Islet of Langerhans (tissue), 1 donor: ENCODE data around the gene WFIKKN1.
"Not testable (repeated sequence)": the region's sequence is repeated elsewhere in the genome, so short reads cannot be mapped to it uniquely, and the experiment has no call there.

Source experiments
- FAIRE-seq: peaks from one replicate; lab custom pipeline; 2011; peaks lifted over from hg19 to GRCh38; lab: Jason Lieb, UNC

WFIKKN1 gene

DNA sequence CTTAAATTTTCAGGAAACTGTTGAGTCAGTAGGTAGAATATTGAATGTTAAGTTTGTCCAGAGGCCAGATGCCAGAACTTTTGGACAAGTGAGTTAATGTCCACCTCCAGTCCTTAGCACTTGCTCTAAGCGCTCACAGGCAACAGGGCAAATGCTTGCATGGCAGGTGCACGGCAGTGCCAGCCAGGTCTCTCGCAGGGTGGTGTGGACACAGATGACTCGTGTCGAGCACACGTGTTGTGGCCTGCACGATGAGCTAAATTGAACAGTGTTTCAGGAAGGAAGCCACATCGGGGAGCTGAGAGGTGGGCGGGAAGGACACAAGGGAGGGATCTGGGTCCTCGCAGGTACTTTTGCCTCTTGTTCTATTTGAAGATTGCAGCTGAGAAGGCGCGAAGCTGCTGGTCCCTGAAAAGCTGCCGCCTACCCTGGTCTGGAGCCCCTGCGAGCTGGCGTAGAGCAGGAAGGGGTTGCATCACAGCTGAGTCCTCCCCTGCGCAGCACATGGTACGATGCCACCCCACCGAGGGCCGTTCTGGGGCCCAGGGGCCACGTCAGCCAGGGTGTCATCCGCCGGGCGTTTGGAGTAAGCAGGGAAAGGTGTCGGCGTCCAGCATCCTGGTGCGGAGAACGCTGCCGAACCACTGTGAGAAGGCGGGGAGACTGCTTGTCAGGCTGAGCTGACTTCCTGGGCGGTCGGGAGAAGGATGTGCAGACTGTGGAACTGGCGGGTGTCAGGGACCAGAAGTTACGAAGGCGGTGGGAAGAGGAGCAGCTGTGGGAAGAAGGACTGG, 34.6 kb upstream of the WFIKKN1 start:
- no peak for FAIRE-seq

DNA sequence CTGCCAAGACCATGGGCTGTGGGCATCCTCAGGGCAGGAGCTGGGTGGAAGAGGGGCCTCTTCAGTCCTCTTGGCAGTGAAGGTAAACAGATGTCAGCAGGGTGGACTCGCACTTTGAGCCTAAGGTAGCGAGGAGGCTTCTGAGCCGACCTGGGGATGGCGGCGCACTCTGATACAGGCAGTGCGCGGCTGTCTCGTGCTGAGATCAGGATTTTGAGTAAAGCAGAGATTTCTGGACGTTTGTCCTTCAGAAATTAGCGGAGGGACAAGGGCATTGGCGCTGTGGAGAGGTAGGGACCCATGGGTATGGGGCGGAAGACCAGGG, 34.1 kb upstream of the WFIKKN1 start:
- no peak for FAIRE-seq

DNA sequence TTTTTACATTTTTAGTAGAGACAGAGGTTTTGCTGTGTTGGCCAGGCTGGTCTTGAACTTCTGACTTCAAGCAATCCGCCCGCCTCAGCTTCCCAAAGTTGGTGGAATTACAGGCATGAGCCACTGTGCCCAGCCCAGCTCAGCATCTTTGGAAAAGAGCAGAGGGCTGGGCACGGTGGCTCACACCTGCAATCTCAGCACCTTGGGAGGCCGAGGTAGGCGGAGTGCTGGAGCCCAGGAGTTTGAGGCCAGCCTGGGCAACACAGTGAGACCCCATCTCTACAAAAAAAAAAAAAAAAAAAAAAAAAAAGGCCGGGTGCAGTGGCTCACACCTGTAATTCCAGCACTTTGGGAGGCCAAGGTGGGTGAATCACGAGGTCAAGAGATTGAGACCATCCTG, 33.1 kb upstream of the WFIKKN1 start:
- FAIRE-seq, result not testable (repeated sequence)

DNA sequence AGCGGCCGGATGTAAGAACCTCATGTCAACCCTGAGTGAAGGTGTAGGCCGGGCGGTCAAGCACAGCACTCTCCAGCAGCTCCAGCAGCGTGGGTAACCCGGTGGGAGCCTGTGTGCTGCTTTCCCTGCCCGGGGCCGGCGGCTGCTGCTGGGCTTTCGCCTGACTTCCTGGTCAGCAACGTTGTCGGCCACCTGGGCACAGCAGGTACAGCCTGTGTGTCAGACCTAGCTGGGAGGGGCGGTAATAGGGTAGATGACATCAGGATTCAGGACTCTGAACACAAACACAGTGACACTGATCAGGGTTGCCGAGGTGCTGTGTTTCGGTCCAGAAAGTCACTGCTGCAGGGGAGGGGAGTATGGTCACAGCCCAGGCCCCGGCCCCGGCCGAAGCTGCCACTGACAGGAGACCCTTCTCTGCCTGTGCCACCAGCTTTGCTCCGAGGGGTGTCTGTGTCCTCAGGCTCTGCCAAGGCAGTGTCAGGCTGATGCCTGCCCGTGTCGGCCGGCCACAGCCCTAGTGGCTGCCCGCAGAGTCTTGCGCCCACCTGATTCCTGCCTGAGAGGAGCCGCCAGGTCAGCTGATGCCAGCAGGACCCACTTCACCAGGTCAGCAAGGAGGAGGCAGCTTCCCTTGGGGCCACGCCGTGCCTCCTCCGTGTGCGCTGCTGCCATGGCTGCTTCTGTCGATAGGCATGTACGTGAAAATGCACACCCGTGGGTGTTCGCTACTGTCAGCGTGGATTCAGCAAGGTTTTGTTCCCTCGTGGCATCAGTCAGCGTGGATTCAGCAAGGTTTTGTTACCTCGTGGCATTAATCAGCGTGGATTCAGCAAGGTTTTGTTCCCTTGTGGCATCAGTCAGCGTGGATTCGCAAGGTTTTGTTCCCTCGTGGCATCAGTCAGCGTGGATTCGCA, 31.7 kb upstream of the WFIKKN1 start:
- no peak for FAIRE-seq

DNA sequence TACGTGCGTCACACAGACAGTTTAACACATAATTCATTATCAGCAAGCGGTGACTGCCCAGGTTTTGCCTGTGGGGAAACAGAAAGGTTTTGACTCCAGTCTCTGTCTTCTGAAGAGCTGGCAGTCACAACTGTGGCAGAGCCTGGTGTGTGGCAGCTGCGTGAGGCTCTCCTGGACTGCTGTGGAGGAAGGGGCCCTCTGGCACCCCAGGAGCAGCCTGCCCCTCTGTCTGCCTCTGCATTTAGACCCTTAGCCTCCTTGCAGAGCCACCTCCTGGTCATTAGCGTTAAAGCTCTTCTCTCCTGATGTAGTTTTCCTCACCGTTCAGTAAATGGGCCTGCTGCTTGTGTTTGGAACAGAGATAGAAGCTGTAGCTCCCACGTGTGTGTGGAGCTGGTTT, 30.0 kb upstream of the WFIKKN1 start:
- no peak for FAIRE-seq

DNA sequence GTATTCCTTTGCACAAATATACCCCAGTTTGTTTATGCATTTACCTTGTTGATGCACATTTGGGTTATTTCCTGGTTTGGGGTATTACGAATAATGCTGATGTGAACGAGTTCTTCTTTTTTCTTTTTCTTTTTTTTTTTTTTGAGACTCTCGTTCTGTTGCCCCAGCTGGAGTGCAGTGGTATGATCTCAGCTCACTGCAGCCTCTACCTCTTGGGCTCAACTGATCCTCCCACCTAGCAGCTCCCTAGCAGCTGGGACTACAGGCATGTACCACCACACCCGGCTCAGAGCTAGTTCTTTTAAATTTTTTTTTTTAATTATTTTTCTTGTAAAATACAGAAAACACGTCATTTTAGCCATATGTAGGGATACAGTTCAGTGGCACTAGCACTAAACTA, 26.9 kb upstream of the WFIKKN1 start:
- FAIRE-seq, result no peak

DNA sequence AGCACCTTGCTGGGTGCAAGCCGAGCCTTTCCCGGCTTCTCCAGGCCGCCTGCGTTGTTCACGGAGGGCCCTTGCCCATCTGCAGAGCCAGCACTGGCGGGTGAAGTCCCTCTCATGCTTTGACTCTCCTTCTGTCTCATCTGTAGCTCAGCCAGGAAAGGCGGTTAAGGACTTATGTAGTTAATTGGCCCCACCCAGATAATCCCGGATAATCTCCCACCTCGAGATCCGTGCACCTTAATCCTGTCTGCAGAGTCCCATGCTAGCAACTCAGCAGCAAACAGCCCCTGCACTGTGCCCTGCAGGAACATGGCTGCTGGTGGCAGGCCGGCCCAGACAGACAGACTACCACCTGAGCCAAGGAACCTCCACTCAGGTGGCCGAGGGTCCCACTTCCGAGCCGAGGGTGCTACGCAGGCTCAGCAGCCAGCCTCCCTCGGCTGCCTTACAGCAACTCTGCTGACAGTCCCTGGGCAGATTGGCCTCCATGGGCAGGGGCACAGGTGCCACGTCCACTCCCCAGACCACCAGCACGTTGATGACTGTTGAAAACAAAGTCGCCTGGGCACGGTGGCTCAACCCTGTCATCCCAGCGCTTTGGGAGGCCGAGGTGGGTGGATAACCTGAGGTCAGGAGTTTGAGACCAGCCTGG, 24.0 kb upstream of the WFIKKN1 start:
- no peak for FAIRE-seq

DNA sequence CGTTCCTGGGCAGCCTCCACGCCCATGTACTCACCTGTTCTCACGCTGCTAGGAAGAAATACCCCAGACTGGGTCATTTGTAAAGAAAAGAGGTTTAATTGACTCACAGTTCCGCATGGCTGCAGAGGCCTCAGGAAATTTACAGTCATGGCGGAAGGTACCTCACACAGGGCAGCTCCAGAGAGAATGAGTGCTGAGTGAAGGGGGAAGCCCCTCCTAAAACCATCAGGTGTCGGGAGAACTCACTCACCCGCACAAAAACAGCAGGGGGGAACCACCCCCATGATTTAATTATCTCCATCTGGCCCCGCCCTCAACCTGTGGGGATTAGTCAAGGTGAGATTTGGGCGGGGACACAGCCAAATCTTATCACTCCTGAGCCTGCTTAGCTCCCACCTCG, 22.8 kb upstream of the WFIKKN1 start:
- FAIRE-seq, result no peak

DNA sequence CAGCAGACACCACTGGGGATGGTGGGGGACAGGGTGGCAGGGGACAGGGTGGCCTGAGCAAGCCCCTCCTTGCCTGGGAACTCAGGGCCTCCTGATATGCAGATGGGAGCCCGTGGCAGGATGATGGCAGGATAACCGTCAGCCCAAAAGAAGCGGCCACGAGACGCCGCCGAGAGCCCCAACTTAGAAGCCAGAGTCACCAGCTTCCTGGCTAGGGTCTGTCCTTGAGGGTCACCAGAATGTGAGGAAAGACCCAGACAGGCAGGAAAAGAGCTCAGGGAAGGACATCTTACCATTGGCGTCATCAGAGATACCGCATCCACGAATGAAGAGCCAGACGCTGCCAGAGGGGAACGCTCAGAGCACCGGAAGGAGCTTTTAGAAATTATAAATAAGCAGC, 21.5 kb upstream of the WFIKKN1 start:
- FAIRE-seq, result no peak

DNA sequence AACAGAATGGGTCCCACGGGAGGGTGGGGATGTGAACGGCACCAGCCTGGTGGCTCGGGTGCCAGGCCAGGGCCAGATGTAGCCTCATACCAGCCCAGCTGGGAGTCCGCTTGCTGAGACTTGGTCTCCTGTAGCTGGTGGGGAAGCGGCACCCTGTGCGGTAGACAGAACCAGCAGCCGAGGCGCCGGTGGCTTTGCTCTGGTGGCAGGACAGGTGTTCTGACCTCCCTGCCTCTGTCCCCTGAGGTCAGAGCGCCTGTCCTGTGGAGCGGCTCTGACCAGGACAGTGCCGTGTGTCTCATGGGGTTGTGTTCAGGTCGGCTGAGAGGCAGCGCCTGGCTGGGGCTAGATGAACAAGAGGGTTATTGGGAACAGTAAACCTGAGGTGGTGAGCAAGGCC, 20.8 kb upstream of the WFIKKN1 start:
- no peak for FAIRE-seq

DNA sequence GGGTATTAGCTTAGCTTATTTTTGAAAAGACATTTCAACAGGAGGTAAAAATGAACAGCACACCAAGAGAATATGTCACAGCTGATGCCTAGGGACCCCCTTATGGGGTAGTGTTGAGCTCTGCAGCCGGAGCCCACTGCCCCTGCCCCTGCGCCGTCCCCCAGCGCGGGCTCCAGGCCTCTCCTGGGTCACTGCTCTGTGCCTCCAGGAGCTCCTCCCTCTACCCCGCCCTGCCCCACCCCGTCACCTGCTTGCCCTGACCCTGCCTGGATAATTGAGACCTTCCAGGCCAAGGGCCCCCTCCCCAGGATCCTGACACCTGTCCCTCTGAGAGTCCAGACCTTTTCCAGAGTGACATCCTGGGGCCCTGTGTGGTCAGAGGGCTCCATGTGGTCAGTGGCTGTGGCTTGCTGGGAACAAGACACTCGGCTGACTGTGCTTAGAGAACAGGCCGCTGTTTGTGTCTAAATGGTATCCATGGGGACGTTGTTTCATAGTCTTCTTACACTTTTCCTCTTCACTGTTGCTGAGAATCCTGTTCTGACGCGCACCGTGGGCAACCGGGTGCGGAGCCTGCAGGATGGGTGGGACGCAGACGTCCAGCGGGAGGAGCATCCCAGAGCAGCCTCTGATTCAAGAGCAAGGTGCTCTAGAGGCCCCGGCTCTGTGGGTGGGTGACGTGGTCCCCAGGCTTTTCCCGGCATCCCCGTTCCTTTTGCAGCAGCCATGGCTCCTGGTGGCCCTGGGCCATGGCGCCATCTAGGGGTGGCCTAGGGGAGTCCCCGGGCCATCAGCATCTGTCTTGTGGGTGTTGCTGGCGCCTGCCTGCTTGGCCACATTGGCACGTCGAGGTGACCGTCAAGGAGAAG, 20.0 kb upstream of the WFIKKN1 start:
- no peak for FAIRE-seq

DNA sequence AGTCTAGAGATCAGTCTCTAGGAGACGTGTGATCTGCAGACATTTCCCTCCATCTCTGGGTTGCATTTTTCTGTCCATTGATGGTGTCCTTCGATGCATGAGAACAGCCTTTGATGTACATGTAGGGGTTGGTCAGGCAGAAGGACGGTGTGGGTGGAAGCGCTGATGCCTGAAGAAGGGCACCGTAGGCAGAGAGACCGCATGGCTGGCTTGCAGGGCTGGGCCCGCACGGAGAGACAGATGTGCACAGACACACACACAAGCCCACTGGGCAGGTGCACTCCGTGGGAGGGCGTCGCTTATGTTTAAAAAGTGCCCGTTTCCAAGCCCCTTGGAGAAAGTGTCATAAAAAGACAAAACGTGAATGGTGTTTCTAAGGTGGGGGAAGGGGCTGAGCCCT, 15.7 kb upstream of the WFIKKN1 start:
- no peak for FAIRE-seq

DNA sequence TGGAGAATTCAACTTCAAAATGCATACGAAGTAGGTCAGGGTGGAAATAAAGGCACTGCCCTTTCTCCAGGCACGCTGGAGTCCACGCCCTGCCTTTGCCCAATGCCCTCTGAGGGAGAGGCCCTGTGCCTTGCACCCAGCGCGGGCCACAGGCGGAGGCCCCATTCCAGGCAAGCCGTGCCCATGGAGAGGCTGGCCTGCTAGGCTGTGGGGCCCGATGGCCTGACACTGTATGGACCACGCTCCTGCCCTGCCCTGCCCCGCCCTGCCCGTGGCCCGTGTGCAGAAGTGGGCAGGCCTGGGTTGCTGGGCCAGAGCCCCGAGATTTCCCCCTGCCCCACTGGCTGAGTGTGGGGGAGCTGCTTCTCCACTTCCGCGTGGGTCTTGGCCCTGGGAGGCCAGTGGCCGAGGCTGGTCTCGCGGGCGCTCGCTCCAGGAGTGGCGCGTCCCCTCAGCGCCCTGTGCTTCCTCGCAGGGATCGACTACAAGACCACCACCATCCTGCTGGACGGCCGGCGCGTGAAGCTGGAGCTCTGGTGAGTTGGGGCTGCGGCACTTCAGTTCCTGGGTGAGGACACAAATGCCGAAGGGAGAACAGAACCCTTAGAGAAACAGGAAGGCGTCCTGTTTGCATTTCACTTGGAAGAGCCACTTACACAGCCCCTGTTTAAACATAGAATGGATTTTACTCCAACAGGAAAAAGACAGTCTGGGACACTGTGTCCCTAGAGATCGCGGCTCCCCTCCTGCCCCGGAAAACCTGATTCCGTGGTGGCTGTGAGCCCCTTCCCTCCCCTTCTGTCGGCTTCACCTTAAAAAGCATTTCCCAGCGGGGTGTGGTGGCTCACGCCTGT, 13.8 kb upstream of the WFIKKN1 start:
- no peak for FAIRE-seq

DNA sequence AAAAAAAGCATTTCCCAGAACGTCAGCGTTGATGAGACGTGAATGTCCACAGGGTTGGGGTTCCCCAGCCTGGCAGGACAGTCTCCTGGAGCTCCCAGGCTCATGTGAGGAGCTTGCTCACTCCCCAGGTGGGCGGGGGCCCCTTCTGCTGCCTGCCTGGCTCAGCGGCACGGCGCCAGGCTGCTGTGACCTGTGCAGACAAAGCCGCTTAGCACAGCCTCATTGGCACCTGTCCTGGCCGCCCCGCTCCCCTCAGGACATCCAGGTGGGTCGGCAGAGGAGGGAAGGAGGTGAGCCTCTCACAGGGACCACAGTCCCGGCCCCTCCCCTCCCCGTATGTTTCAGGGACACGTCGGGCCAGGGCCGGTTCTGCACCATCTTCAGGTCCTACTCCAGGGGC, 12.9 kb upstream of the WFIKKN1 start:
- FAIRE-seq, result no peak

DNA sequence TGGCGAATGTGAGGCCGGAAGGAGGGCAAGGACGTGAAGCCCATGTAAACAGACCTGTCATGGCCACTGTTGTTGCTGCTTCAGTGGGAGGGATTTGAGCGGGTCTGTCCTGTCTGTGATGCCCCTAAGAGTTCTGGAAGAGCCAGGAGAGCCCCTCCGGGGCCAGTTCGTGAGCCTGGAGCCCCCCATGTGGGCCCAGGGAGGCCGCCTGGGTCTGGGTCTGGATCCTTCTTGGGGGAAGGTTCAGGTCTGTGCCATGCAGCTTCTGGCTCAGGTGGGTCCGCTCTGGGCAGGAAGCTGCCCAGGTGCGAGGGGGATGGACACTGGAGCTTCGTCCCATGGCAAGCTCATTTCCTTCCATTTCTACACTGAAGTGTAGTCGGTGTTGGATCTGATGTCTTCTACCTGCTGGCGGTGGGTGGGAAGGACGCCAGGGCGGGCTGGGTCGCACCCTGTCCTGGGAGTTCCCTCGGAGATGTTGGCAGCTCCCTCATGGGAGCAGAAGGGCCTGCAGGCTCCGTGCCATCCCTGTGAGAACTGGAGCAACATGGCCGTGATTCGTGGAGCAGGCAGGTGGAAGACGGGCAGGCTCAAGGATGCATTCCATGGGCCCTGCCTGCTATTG, 11.2 kb upstream of the WFIKKN1 start:
- no peak for FAIRE-seq

DNA sequence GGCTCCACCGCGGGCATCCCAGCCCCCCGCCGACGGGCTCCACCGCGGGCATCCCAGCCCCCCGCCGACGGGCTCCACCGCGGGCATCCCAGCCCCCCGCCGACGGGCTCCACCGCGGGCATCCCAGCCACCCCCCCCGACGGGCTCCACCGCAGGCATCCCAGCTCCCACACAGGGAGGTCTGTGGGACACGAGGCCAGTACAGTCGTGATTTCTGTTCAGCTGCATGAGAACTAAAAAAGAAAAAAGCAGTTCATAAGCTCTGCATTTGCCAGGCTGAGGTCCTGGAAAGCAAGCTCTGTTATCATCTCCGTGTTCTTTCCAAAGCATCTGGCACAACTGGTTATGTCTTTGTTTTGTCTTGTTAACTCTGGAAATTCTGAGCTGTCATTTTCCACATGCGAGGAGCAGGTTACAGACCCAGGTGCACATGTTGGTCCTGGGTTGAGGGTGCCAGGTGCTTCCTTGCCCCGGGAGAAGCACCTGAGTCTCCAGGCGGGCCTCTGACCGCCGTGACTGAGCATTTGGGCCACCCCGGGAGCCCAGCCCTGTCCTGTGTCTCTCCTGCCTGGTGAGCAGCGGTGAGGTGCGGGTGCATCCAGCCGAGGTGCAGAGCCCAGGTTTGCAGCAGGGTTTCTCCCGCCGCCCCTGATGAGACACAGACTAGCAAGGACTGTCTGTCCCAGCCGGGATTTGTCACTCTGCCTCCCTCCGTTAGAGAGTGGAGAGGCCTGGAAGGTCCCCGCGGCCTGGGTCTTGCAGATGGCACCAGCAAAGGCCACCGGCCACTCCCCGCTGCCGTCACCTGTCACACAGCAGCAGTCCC, 9.9 kb upstream of the WFIKKN1 start:
- FAIRE-seq, result no peak

DNA sequence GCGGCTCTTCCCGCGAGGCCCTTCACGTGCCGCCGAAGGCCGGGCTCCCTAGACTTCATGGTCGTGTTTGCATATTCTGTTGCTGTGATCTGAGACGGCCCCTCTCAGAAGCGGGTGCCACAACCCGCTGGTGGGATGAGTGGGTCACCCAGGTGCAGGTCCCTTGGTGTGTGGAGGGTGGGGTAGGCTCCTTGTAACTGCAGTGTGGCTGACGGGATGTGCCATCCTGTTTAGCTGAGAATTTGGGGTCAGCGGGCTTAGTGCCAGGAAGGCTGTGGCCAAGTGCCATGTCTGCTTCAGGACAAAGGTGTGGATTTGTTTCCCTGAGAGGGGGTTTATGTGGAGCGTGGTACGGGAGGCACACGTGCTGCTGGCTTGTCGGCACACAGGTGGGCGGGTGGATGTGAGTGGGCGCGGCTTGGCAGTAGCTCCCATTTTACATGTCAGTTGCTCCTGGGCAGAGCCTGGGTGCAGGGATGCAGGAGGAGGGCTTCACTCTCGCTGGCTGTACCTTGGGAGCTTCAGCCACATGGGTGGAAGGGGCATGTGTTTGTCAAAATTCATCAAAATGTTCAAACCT, 9.2 kb upstream of the WFIKKN1 start:
- FAIRE-seq, result no peak

DNA sequence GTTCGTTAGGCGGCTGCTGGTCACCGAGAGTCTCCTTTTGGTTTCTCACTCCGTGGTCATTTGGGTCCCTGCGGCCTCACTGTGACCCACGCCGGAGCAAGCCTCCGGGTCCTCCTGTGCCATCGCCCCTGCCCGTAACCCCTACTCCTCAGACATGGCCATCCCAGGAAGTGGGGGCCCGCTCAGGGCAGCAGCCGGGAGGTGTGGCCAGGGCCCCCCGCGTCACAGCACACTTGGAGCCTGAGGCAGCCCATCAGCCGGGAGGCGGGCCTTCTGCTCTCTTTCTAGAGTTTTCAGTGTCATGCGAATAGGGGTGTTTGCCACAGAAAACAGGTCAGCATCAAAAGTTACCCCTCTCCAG, 7.9 kb upstream of the WFIKKN1 start:
- FAIRE-seq, result no peak

DNA sequence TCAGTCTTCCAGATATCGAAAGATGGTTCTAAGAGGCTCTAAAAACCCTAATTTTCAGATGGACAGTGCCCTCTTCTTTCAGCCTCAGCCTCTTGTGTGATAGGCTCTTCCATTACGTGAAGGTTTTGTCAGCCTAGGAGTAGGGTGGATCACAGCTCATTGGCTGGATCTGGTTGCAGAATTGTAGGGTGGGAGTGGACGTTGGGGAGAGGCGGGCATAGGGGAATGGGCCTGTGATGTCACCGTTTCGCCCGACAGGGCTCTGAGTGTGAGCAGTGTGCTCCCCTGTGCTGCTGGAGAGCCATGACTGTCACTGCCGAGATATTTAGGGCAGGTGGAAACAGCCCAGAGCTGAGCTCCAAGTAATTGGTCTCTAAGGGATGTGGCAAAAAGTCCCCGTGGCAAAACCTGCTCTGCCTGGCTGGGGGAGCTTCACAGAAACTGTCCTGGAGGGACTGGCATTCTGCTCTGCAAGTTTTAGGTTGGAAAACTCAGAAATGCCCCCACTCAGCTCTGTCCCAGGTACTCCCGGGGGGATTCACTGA, 6.2 kb upstream of the WFIKKN1 start:
- FAIRE-seq, result no peak
